Middle frontal gyrus (tissue), 1 donor: Measurements from ENCODE around the gene ITPR3.

Experiments
- DNase-seq: peaks from one replicate; pipeline ENCODE4 v3.0.0-alpha.2; 2015; ENCODE audit warnings: low spot score; ENCODE audit errors: extremely low spot score

Gene ITPR3

DNA sequence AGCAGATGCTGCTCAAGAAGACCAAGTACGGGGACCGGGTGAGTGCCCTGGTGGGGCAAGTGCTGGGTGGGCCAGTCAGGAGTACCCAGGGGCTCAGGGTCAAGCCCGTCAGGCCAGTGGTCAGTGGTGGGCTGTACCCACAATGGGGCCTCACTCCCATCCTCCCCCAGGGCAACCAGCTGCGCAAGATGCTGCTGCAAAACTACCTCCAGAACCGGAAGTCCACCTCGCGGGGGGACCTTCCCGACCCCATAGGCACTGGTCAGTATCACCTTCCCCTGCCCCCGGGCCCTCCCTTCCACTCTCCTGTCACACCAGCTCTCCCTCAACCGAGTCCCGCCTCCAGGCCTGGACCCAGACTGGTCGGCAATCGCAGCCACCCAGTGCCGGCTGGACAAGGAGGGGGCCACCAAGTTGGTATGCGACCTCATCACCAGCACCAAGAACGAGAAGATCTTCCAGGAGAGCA lies 63.3 kb downstream of the ITPR3 start:
- no peak for DNase-seq

DNA sequence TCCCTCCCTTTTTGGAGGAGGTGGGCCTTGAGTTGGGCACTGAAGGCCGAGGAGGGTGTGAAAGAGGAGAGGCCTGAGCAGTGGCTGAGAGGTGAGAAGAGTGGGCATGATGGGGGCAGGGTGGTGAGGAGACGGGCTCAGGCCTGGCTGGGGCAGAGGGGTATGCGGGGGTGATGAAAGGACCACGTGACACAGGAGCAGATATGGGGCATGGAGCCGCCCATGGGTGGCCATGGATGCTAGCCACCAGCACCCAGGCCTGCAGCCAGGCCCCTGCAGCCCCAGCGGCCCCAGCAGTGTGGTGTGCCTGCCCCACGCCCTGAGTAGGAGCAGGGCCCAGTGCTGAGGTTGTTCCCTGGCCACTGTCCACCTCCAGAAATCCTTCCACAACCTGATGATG lies 63.9 kb downstream of the ITPR3 start:
- no peak for DNase-seq

DNA sequence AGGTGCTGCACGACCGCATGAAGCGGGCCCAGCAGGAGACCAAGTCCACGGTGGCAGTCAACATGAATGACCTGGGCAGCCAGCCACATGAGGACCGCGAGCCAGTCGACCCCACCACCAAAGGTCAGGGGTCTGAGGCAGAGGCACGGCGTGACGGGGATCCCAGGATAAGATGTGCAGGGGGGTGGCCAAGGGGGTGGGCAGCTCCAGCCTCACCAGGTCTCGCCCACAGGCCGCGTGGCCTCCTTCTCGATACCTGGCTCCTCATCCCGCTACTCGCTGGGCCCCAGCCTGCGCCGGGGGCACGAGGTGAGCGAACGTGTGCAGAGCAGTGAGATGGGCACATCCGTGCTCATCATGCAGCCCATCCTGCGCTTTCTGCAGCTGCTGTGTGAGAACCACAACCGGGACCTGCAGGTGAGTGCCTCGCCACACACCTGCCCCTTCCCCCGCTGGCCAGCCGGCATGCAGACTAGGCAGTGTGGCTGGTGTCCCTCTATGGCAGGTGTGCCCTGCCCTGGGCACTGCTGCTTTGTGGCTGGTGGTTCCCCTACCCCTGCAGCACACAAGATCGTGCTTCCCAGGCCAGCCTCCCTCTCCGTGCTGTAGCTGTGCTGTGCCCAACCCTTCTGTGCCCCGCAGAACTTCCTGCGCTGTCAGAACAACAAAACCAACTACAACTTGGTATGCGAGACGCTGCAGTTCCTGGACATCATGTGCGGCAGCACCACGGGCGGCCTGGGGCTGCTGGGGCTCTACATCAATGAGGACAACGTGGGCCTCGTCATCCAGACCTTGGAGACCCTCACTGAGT lies 64.5 kb downstream of the ITPR3 start:
- DNase-seq = no peak

DNA sequence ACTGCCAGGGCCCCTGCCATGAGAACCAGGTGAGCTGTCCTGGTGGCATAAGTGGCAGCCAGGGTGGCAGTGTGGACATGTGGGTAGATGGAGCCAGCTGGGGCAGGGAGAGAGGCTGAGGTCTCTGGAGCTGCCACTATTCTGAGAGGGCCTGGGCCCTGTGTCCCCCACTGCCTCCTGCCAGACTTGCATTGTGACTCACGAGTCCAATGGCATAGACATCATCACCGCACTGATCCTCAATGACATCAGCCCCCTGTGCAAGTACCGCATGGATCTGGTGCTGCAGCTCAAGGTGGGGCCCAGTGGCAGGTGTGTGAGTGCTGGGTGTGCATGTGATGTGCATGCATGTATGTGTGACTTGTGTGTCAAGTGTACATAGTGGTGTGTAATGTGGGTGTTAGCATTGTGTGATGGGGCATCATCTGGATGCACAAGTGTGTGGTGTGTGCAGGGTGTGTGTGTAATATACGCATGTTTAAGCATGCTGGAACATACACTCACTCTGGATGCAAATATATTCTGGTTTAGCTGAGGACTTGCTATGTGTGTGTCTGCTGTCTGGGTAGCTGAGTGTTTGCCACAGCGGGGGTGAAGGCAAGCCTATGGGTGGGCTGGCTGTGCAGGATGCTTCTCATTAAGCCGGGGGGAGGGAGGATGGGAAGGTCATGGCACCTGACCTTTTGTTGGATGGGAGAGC lies 65.3 kb downstream of the ITPR3 start:
- no peak for DNase-seq

DNA sequence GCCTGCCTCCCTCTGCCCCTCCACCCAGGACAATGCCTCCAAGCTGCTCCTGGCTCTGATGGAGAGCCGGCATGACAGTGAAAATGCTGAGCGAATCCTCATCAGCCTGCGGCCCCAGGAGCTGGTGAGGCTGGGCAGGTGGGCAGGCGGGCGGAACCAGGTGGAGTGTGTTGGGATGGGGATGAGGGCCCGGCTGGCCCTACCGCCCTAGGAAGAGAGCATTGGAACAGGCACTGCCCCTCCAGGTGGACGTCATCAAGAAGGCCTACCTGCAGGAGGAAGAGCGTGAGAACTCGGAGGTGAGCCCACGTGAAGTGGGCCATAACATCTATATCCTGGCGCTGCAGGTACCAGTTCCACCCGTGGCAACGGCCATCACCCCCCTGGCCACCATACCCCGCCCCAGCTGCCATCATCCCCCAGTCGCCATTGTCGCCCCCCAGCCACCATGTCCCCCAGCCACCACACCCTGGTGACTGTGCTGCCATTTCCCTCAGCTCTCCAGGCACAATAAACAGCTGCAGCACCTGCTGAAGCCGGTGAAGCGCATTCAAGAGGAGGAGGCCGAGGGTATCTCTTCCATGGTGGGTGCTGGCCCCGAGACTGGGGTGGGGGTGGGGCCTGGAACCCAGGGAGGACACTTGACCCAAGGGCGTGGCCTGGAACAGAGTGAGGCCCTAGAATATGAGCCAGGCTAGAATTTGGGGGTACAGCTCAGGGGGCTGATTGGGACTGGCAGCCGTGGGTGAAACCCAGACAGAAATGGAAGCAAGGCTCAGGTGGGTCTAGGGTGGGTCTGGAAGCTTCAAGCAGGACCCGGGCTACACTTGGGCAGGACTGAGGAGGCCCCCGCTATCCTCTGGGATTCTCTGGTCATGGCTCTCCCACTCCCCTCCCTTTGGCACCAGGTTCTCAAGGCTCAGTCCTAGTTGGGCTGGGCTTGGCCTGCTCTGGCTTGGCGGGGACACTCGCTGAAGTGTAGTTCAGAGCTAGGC lies 66.2 kb downstream of the ITPR3 start:
- DNase-seq = no peak

DNA sequence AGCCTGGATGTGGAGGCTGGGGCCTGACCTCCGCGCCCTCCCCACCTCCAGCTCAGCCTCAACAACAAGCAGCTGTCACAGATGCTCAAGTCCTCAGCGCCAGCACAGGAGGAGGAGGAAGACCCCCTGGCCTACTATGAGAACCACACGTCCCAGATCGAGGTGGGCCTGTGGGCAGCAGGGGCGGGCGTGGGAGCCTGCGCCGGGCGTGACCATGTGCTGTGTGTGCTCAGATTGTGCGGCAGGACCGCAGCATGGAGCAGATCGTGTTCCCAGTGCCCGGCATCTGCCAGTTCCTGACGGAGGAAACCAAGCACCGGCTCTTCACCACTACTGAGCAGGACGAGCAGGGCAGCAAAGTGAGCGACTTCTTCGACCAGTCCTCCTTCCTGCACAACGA lies 66.9 kb downstream of the ITPR3 start:
- DNase-seq = no peak

DNA sequence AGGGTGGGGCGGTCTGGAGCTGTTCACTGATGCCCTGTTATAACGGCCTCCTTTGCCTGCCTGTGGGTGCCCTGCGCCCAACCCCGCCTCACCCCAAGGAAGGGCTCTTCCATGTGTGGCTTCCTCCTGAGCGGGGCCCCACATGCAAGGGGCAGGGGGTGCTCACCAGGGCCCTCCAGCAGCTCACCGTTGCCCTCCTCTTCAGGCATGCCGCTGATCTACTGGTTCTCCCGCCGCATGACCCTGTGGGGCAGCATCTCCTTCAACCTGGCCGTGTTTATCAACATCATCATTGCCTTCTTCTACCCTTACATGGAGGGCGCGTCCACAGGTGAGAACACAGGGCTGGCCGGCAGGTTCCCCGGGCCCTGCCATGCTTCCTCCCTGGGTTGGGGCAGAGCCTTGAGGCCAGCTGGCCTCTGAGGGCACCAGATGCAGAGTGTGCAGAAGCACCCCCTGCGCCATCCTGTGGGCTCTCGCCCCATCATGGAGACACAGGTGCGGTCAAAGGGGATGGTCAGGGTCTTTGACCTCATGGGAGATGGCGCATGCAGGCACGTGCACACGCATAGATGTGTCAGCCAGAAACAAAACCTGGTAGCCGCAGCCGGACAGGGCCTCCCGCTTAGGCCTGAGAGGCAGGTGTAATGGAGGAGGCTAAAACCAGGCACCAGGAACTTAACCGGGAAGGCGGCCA lies 67.5 kb downstream of the ITPR3 start:
- no peak for DNase-seq

DNA sequence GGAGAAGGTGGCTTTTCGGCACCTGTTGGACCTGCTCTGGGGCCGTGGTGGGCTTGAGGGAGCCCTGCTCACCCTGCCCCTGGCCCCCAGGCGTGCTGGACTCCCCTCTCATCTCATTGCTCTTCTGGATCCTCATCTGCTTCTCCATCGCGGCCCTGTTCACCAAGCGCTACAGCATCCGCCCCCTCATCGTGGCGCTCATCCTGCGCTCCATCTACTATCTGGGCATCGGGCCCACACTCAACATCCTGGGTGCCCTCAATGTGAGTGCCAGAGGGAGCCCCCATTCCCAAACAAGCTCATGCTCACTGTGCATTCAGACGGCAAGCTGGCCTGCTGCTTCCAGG lies 68.0 kb downstream of the ITPR3 start:
- no peak for DNase-seq

DNA sequence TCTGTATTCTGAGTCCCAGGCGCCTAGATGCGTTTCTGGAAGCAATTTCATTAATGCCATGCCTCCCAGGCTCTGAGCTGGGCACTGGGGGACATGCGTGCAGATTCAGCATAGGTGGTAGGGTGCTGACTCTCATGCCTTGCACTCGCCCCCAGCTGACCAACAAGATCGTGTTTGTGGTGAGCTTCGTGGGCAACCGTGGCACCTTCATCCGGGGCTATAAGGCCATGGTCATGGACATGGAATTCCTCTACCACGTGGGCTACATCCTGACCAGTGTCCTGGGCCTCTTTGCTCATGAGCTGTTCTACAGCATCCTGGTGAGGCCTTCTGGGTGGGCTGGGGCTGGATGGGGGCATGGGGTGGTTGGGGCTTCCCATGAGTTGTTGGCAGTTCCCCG lies 68.8 kb downstream of the ITPR3 start:
- DNase-seq = no peak

DNA sequence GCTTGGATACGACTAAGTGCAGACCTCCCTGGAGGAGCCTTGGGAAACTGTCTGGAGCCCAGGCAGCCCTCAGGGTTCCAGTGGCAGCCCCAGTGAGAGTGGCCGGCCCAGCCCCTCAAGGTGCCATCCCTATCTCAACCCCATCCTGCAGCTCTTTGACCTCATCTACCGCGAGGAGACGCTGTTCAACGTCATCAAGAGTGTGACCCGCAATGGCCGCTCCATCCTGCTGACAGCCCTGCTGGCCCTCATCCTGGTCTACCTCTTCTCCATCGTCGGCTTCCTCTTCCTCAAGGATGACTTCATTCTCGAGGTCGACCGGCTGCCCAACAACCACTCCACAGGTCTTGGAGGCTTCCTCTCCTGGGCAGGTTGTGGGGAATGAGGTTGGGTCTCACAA lies 69.6 kb downstream of the ITPR3 start:
- no peak for DNase-seq

DNA sequence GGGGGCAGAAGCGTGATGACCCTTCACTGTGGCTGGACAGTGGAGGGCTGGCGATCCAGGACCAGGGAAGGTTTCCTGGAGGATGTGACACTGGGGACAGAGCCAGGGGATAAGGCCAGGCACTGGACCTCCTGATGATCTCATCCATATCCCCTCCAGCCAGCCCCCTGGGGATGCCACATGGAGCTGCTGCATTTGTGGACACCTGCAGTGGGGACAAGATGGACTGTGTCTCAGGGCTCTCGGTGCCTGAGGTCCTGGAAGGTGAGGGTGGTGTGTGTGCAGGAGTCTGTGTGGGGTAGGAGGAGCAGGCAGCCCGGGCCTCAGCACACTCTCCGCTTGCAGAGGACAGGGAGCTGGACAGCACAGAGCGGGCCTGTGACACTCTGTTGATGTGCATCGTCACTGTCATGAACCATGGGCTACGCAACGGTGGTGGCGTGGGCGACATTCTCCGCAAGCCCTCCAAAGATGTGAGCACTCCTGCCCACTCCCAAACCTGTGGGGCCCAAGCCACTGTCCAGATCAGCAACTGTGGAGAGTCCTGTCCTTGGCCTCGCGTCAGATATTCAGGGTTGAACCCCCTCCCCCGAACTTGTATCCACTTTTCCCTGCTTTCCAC lies 70.4 kb downstream of the ITPR3 start:
- DNase-seq = no peak

DNA sequence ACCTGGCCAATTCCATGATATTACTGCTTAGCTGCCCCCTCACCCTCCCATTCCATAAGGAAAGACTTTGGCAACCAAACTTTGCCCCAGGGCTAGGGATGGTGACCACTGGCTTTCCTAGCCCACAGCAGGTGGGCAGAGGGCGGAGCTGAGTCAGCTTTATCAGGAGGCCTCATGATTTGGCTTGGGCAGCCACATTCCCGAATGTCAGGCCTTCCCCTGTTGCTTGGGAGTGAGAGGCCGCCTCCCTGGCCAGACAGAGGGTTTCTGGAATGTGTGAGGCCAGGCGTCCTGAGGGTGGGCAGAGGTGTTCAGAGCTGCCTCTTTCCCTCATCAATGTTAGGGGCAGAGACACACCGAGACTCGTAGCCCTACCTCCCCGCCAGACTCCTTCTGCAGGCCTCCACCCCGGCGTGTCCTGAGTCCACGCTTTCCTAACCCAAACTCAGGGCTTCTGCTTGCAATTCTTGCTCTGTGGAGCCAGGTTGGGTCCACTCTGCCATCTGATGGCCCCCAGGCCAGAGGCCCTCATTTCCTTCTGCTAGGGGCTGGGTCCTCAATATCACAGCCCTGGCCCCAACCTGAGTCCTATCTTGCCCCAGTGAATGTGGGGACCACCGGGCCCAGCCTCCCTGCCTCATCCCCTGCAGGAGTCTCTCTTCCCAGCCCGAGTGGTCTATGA lies 71.1 kb downstream of the ITPR3 start:
- no peak for DNase-seq

DNA sequence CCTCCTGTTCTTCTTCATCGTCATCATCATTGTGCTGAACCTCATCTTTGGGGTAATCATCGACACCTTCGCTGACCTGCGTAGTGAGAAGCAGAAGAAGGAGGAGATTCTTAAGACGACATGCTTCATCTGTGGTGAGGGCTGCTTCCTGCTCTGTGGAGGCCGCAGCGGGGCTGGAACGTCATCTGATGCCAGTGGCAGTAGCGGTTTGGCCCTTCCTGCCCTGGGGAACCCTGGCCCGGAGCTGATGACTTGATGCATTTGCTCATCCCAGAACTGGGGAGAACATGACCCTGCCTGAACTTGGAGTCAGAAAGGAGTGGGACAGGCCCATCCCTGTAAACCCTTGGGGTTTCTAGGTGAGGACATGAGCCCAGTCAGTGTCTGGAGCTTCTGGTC lies 71.6 kb downstream of the ITPR3 start:
- no peak for DNase-seq

DNA sequence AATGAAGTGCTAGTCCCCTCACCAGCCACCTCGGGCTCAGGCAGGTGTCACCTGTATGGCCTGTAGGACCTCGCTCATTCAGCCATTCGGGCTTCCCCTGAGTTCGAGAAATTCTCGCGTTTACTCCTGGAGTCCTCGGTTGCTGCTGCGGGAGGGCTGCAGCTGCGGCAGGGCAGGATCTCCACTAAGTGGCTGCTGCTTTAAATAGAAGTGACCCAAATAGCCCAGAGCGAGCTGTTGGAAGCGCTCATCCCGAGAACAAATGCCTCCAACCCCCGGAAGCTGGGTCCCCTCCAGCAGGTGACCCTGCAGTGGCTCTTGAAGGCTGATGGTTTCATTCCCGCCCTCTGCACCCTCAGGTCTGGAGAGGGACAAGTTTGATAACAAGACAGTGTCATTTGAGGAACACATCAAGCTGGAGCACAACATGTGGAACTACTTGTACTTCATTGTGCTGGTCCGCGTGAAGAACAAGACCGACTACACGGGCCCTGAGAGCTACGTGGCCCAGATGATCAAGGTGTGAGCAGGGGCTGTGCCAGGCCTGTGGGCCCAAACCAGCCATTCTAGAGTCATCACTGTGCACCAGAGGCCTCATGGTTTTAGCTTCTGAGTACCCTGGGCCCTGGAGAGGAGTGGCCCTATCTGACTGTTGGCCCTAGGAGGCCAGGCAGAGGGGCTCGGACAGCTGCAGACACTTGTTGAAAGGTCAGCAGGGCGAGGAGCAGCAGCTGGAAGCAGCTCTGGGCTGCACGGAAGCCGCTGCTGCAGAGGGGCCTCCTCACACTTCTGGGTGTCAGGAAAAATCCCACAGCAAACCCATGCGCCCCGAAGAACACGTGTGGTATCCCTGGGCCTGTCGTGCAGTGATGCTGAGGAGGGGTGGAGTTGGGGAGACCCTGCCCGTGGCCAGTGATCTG lies 72.3 kb downstream of the ITPR3 start:
- DNase-seq = no peak

DNA sequence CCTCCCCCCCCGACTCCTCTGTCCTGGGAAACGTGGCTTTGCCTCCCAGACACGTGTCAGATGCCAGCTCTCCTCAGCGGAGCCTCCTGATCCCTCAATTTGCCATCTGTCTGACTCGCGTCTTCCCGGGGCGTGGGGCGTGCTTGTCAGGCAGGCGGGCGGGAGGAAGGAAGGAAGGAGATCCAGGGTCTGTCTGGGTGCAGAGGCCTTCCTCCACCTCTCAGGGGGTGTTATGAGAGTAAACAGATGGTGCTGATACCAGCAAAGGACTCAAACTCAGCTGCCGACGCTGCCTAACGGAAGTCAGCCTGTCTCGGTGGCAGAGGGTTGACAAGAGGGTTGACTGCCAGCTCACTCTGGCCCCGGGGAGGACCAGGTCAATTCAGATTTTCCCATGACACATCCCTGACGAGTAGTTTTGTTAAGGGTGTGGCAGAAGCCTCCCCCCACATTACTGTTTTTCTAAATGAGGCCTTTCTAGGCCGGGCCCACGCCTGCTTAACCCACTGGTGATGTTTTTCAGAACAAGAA lies 73.3 kb downstream of the ITPR3 start:
- no peak for DNase-seq

DNA sequence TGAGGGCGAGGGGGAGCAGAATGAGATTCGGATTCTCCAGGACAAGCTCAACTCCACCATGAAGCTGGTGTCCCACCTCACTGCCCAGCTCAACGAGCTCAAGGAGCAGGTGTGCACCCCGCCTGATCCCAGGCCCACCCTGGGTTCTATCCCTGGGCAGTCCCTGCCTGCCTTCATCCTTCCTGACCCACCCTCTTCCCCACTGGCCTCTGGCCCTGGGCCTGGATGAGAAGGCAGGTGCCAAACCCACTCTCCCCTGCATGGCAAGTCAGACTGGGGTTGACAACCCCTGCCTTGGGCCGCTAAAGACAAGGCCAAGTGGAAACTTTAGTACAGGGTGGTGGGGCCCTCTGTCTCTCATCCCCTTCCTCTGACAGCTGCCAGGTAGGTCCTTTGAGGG lies 73.9 kb downstream of the ITPR3 start:
- no peak for DNase-seq

DNA sequence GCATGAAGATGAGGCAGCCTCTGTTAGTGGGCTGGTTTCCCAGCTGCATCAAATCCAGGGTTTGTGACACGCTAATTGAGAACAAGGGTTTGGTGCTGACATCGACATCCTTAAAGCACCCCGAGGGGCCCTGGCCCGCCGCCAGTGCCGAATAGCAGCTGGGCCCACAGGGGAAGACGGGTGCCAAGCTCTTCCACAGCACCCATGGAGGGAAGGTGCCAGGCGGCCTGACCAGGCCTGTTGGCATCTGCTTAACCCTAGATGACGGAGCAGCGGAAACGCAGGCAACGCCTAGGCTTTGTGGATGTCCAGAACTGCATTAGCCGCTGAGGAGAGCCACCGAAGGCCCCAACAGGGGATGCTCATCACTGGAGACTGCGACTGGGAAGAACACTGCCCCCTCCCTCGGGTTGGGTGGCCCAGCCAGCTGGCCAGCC lies 74.3 kb downstream of the ITPR3 start:
- no peak for DNase-seq

DNA sequence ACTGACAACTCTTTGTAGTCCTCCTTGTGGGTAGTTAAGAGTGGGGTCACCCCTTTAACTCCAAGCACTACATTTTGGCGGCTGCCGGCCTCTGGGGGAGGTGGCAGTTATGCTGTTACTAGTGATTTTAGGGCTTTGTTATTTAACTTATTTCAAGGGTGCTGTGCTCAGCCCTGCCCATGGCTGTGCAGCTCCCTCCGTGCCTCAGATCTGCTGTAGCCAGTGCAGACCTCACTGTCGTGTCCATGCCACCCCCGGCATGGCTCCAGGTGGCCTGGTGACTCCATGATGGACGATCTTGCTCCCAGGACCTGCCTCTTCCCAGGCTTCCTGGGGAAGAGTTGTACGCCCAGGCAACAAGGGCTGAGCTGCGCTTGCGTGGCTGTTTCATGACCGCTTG lies 75.0 kb downstream of the ITPR3 start:
- DNase-seq = no peak
